HG03342 (cell line): ENCODE data around the gene TP53TG5.

Experiments used
- ATAC-seq: cut with Tn5 transposase; IDR thresholded peaks from one replicate; pipeline ENCODE4 v1.9.1; 2021; ENCODE audit warnings: mild to moderate bottlenecking, moderate library complexity; ENCODE audit not compliant: unreplicated experiment

TP53TG5 gene

DNA sequence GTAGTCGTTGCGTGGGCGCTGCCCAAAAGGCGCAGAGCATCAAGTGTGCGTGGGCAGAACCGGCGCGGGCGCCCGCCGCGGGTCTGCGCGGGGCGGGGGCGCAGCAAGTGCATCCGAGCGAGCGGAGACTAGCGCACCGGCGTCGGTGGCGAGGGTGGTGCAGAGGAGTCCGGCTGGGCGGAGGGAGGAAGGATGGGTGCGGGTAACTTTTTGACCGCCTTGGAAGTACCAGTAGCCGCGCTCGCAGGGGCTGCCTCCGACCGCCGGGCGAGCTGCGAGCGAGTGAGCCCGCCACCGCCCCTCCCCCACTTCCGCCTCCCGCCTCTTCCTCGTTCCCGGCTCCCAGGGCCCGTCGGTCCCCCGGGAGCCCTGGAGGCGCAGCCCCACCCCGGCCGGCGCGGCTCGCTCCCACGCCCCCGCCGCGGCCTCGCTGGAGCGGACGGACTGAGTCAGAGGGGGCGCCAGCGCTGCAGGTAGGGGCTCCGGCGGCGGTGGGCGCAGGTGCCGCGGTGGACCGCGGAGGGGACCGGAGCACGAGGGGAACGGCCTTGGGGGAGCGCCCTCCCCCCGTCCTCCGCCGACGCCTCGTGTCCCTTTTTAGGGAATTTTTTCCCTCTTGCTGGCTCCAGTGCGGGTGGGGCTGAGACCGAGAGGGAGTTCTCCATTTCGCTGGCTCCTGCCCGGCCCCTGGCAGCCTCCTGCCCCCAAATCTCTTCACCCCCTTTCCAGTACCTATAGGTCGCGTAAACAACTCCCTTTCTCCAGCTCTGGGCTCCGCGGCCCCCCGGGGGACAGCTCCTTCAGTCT is 28.3 kb upstream of the TP53TG5 start:
- no peak for ATAC-seq

- no peak for ATAC-seq
Observed at GRCh38 chr20:45405571-45406259, 27.6 kb upstream of the TP53TG5 start.

DNA sequence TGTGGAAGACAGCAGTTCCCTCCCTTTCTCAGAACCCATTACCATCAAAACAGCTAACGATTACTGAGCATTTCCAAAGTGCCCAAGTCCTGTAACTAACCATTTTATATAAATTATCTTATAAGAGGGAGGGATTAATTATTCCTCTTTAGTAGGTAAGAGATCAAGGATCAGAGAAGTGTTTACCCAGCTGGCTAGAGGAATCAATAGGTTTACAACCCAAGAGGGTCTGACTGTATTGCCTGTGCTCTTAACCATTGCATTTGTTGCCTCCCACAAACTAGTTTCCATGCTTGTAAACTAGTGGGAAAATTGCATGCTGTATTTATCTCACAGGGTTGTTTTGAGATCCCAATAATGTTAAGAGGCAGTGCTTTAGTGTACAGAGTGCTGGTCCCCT is 26.3 kb upstream of the TP53TG5 start:
- no peak for ATAC-seq

DNA sequence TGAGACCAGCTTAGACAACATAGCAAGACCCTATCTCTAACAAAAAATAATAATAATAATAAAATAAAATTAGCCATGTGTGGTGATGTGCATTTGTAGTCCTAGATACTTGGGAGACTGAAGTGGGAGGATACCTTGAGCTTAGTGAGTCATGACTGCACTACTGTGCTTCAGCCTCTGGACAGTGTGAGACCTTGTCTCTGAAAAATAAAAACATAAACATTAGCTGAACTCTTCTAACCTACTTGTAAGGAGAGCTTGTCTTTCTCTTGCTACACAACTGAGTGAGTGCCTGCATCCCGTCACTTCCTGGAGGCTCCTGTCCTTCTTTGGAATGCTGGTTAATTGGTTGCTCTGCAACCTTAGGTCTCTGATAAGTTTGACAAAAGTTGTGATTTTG is 24.8 kb upstream of the TP53TG5 start:
- ATAC-seq, result no peak

GRCh38 chr20:45400346-45401031 is 22.4 kb upstream of the TP53TG5 start:
- no peak for ATAC-seq

DNA sequence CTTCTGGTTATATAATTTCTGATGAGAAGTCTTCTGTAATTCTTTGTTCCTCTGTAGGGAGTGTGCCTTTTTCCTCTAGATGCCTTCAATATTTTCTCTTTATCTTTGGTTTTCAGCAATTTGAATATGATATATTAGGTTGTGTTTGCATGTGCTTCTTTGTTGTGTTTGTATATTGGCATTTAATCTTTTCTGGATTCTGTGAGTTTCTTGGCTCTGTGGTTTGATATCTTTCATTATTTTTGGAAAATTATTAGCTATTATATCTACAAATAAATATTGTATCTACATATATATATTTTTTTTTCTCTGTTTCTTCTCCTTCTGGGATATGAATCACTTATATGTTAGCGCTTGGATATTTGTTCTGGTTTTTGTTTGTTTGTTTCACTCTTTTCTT is 20.9 kb upstream of the TP53TG5 start:
- ATAC-seq, result no peak

DNA sequence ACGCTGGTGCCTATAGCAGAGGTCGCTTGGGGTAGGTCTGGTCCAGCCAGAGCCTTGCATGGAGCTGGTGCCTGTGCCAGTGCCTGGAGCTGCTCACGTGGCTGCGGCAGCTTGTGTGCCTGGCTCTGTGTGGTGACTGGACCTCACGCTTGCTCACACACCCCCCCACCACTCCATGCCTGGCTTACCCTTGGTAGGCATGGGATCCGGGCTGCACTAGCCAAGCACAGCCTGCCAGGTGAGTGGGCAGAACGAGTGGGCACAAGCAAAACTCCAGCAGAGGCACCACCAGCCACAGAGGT is 16.9 kb upstream of the TP53TG5 start:
- ATAC-seq, result no peak

GRCh38 chr20:45394221-45395113 is 16.3 kb upstream of the TP53TG5 start:
- no peak for ATAC-seq

GRCh38 chr20:45392733-45393132 is 14.6 kb upstream of the TP53TG5 start:
- no peak for ATAC-seq

DNA sequence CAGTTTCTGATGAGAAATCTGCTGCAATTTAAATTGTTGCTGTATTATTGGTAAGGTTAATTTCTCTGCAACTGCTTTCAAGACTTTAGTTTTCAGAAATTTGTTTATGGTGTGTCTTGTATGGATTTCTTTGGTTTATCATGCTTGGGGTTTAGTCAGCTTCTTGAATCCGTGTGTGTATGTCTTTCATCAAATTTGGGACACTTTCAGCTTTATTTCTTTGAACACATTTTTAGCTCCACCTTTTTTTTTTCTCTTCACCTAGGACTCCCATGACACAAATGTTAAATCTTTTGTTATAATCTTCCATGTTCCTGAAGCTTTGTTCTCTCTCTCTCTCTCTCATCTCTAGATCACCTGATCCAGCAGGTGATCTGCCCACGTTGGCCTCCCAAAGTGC is 13.4 kb upstream of the TP53TG5 start:
- ATAC-seq, result no peak

- no peak for ATAC-seq
Observed at GRCh38 chr20:45390931-45391330, 12.8 kb upstream of the TP53TG5 start.

- ATAC-seq, result no peak
Observed at GRCh38 chr20:45387274-45387673, 9.1 kb upstream of the TP53TG5 start.

DNA sequence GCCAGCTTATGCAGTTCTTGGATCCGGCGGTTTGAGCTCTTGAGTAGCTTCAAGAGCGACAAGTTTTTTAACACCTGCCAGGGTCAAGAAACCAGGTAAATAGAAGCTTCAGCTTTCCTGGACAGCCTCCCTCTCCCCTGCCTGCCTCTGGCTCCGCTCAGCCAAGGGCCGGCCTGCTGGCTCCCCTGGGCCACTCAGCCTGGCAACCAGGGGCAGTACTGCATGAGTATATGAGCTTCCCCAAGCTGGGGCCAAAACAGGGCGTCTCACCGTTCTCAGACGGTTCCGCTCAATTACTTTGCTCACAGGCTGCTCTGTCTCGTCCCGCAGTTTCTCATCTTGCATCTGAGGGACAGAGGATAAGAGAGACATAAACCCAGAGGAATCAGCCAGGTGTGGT is 856 bp downstream of the TP53TG5 start:
- ATAC-seq, result no peak

GRCh38 chr20:45374966-45375365 is 3.2 kb downstream of the TP53TG5 start:
- ATAC-seq, result no peak

- no peak for ATAC-seq
Observed at GRCh38 chr20:45374101-45374467, 4.0 kb downstream of the TP53TG5 start.

- ATAC-seq, result no peak
Observed at GRCh38 chr20:45373353-45374100, 4.6 kb downstream of the TP53TG5 start.

DNA sequence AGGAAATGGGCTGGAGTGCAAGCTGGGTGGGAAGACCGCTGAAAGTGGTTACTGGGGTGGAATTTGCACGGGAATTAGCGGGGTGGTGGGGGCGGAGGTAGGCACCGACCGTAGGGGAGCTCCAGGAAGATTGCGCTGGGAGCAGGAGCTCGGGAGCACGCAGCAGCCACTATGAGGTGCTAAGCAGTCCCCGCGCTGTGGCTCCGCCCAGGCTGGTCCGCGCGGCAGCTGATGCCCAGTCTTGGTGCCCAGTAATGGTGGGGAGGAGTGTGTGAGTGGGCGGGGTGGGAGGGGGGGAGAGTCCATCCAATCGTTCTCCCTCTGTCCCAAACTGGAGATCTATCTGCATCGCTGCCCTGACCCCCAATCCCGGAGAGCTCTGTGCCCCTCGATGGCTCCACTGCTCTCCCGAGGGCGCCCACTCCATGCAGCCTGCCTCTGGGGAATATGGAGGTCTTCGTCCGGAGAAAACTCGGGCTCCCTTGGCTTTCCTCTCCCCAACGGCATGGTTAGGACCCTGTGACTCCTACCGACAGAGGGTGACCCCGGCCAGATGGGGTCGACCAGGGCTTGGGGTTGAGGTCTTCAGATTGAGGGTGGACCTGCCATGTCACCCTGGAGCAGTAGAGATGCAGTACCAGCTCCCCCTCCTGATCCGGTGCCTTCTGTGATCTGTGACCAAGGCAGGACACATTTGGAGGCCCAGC is 5.3 kb downstream of the TP53TG5 start:
- no peak for ATAC-seq

DNA sequence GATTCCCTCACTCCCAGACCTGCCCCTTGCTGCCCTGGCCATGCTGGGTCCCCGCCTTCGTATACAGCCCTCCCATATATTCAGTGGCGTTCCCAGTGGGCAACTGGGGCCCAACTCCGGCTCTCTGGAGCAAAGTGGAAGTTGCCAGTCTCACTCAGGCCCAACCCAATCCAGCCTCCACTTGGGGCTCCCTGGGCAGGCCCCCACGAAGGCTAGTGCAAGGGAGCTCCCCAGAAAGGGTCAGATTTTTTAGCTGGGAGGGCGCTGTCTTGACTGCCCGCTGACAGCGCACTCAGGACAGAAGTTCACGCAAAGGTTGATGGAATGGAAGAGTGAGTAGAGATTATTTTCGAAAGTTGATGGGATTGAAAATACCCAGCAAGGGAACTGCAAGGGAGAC is 5.9 kb downstream of the TP53TG5 start:
- ATAC-seq, result no peak

- ATAC-seq, result no peak
Observed at GRCh38 chr20:45370571-45371160, 7.5 kb downstream of the TP53TG5 start.
